ENCODE data around the gene CDKL2.
A peak's percentile ranks its signal among the peaks of the same experiment; 100 is the strongest.

CDKL2 gene

GRCh38 chr4:75653845-75654503 is 23.6 kb upstream of the CDKL2 start:
- no peak for DNase-seq (ENCODE audit: low read depth)
- TF ChIP-seq CTCF (IDR thresholded peaks at IDR 0.05; ENCODE audit: low read depth, low read length): no peak
- TF ChIP-seq MAX (IDR thresholded peaks at IDR 0.05; ENCODE audit: low read depth, low read length): no peak
- no peak for TF ChIP-seq MYC (IDR thresholded peaks at IDR 0.05; ENCODE audit: low read depth, low read length)
- no peak for TF ChIP-seq POLR2A (IDR thresholded peaks at IDR 0.05; ENCODE audit: extremely low read depth, insufficient read length)
- H3K4me3 ChIP-seq (ENCODE audit: low read depth, low read length): no peak overlapping the region

- H3K4me3 ChIP-seq (ENCODE audit: low read depth, low read length): no peak overlapping the region
- peak; percentile 38 for DNase-seq (ENCODE audit: low read depth)
- no peak for TF ChIP-seq CTCF (IDR thresholded peaks at IDR 0.05; ENCODE audit: low read depth, low read length)
- TF ChIP-seq POLR2A (IDR thresholded peaks at IDR 0.05; ENCODE audit: extremely low read depth, insufficient read length): no peak
- TF ChIP-seq MAX (IDR thresholded peaks at IDR 0.05; ENCODE audit: low read depth, low read length): no peak
- no peak for TF ChIP-seq MYC (IDR thresholded peaks at IDR 0.05; ENCODE audit: low read depth, low read length)
Measured at GRCh38 chr4:75644095-75644494, 13.8 kb upstream of the CDKL2 start.

- no peak overlapping the region for H3K4me3 ChIP-seq (ENCODE audit: low read depth, low read length)
- DNase-seq (ENCODE audit: low read depth): no peak
- TF ChIP-seq MAX (IDR thresholded peaks at IDR 0.05; ENCODE audit: low read depth, low read length) (no peak), POLR2A (IDR thresholded peaks at IDR 0.05; ENCODE audit: extremely low read depth, insufficient read length) (no peak), CTCF (IDR thresholded peaks at IDR 0.05; ENCODE audit: low read depth, low read length) (no peak), MYC (IDR thresholded peaks at IDR 0.05; ENCODE audit: low read depth, low read length) (no peak)
Measured at GRCh38 chr4:75643651-75644050, 13.3 kb upstream of the CDKL2 start.

- DNase-seq (ENCODE audit: low read depth): no peak
- TF ChIP-seq MAX (IDR thresholded peaks at IDR 0.05; ENCODE audit: low read depth, low read length) (no peak), MYC (IDR thresholded peaks at IDR 0.05; ENCODE audit: low read depth, low read length) (no peak), POLR2A (IDR thresholded peaks at IDR 0.05; ENCODE audit: extremely low read depth, insufficient read length) (no peak), CTCF (IDR thresholded peaks at IDR 0.05; ENCODE audit: low read depth, low read length) (no peak)
- H3K4me3 ChIP-seq (ENCODE audit: low read depth, low read length): no peak overlapping the region
Measured at GRCh38 chr4:75639124-75639695, 8.9 kb upstream of the CDKL2 start.

GRCh38 chr4:75637827-75638226 is 7.5 kb upstream of the CDKL2 start:
- H3K4me3 ChIP-seq (ENCODE audit: low read depth, low read length): no peak overlapping the region
- TF ChIP-seq MYC (IDR thresholded peaks at IDR 0.05; ENCODE audit: low read depth, low read length) (no peak), CTCF (IDR thresholded peaks at IDR 0.05; ENCODE audit: low read depth, low read length) (no peak), POLR2A (IDR thresholded peaks at IDR 0.05; ENCODE audit: extremely low read depth, insufficient read length) (no peak), MAX (IDR thresholded peaks at IDR 0.05; ENCODE audit: low read depth, low read length) (no peak)

More at GRCh38 chr4:75637827-75638226, 7.5 kb upstream of the CDKL2 start:
- no peak for DNase-seq (ENCODE audit: low read depth)

Data from NB4 (cell line).